ENCODE results near the gene NFATC3.

GRCh38 chr16:68065716-68066305, 19.4 kb upstream of the NFATC3 start:
- TF ChIP-seq CTCF (IDR thresholded peaks at IDR 0.05; ENCODE audit: low read depth, low read length) (no peak), MAX (IDR thresholded peaks at IDR 0.05; ENCODE audit: low read depth, low read length) (no peak), POLR2A (IDR thresholded peaks at IDR 0.05; ENCODE audit: extremely low read depth, insufficient read length) (no peak), MYC (IDR thresholded peaks at IDR 0.05; ENCODE audit: low read depth, low read length) (no peak)
